H1 (cell line): Measurements from ENCODE around the gene B4GALT5. TPM values are rescaled to one million over a fixed set of nuclear protein-coding genes. Genes with fewer than 3 reads are reported as not detected.
A peak's percentile ranks its signal among the peaks of the same experiment; 100 is the strongest.

ENCODE experiments used
- CTCF ChIA-PET: fragments of 300-600 bp; sonication (Branson Sonifier 250); formaldehyde crosslinking; loops from one replicate; lab custom pipeline; 2021; ENCODE audit not compliant: partially characterized antibody; lab: Charles Lee
- POLR2A ChIA-PET: fragments of 300-600 bp; sonication (Branson Sonifier 250); formaldehyde crosslinking; loops from one replicate; lab custom pipeline; 2021; ENCODE audit warnings: inconsistent platforms; ENCODE audit not compliant: partially characterized antibody; lab: Charles Lee
- DNase-seq, 2 experiments: peaks; one replicate each; pipeline versions ENCODE4 v3.0.0 to v3.0.0-alpha.2; 2010 to 2022; ENCODE audit warnings: low spot score in 2 of 2, low read depth in 1 of 2, mixed read lengths in 1 of 2
- FAIRE-seq: peaks from 2 replicates; lab custom pipeline; 2011; peaks lifted over from hg19 to GRCh38; lab: Jason Lieb, UNC
- H2AFZ ChIP-seq: 2 replicates; pipeline ENCODE4 v1.8.1; 2012; ENCODE audit warnings: low read length, inconsistent platforms
- H2AK5ac ChIP-seq: 2 replicates; pipeline ENCODE4 v1.6.1; 2013; ENCODE audit warnings: low read depth, low read length
- H2BK120ac ChIP-seq: replicated peaks from 2 replicates; pipeline ENCODE3; 2013; ENCODE audit warnings: low read depth, low read length, inconsistent platforms
- H2BK12ac ChIP-seq: 2 replicates; pipeline ENCODE4 v1.6.1; 2013; ENCODE audit warnings: low read depth, low read length
- H2BK15ac ChIP-seq: 2 replicates; pipeline ENCODE4 v1.6.1; 2013; ENCODE audit warnings: low read length
- H2BK20ac ChIP-seq: 2 replicates; pipeline ENCODE4 v1.6.1; 2013; ENCODE audit warnings: low read length
- H2BK5ac ChIP-seq: 2 replicates; pipeline ENCODE4 v1.6.1; 2013; ENCODE audit warnings: low read depth, low read length
- H3K14ac ChIP-seq: 2 replicates; pipeline ENCODE4 v1.6.1; 2013; ENCODE audit warnings: inconsistent platforms; ENCODE audit not compliant: insufficient read length
- H3K18ac ChIP-seq: 2 replicates; pipeline ENCODE4 v1.6.1; 2013; ENCODE audit warnings: low read length; ENCODE audit errors: extremely low read depth
- H3K23ac ChIP-seq: 2 replicates; pipeline ENCODE4 v1.6.1; 2013; ENCODE audit warnings: inconsistent platforms; ENCODE audit not compliant: insufficient read length
- H3K23me2 ChIP-seq: 2 replicates; pipeline ENCODE4 v1.6.1; 2013; ENCODE audit warnings: low read depth, low read length
- H3K27ac ChIP-seq: 2 replicates; pipeline ENCODE4 v1.6.1; 2011; ENCODE audit warnings: low read depth, low read length, inconsistent platforms
- H3K27me3 ChIP-seq, 4 experiments: replicated peaks in 1 of 4; 1 replicate in 1 of 4; 2 replicates in 3 of 4; pipeline versions ENCODE4 v1.6.1 to v1.8.1; 2011 to 2013; ENCODE audit warnings: low read length in 3 of 4, mild to moderate bottlenecking in 3 of 4, inconsistent platforms in 2 of 4, mixed read lengths in 2 of 4, moderate library complexity in 1 of 4; ENCODE audit not compliant: control insufficient read depth in 3 of 4, insufficient read depth in 3 of 4; ENCODE audit errors: extremely low read depth in 1 of 4
- H3K36me3 ChIP-seq, 4 experiments: 2 replicates each; pipeline versions ENCODE4 v1.6.1 to v1.8.1; 2011 to 2013; ENCODE audit warnings: mild to moderate bottlenecking in 4 of 4, low read length in 3 of 4, moderate library complexity in 2 of 4, control low read depth in 1 of 4, inconsistent platforms in 1 of 4; ENCODE audit not compliant: insufficient read depth in 4 of 4, control insufficient read depth in 2 of 4
- H3K4ac ChIP-seq: replicated peaks from 2 replicates; pipeline ENCODE3; 2013; ENCODE audit warnings: low read length, low read depth, mixed read lengths, inconsistent platforms; ENCODE audit not compliant: insufficient read length
- H3K4me1 ChIP-seq, 4 experiments: replicated peaks in 1 of 4; 1 replicate in 1 of 4; 2 replicates in 3 of 4; pipeline versions ENCODE4 v1.6.1 to v1.8.1; 2011 to 2013; ENCODE audit warnings: low read length in 3 of 4, inconsistent platforms in 2 of 4, mixed read lengths in 1 of 4; ENCODE audit not compliant: insufficient read depth in 4 of 4, control insufficient read depth in 3 of 4
- H3K4me2 ChIP-seq, 2 experiments: 2 replicates each; pipeline versions ENCODE4 v1.6.1 to v1.8.1; 2011 to 2013; ENCODE audit warnings: low read depth in 2 of 2, low read length in 2 of 2, control low read depth in 1 of 2, inconsistent platforms in 1 of 2, mild to moderate bottlenecking in 1 of 2; ENCODE audit not compliant: insufficient read depth in 1 of 2
- H3K4me3 ChIP-seq, 4 experiments: fragments of 200-600, 300-600 bp in 1 of 4; sonication (generic), shearing (Covaris generic), sonication (Bioruptor Twin) in 1 of 4; 2 replicates each; pipeline versions ENCODE4 v1.5.1 to v1.8.1; 2011 to 2016; ENCODE audit warnings: low read length in 4 of 4, low read depth in 3 of 4, control low read depth in 2 of 4, inconsistent platforms in 2 of 4, mild to moderate bottlenecking in 2 of 4, mixed read lengths in 1 of 4, moderate library complexity in 1 of 4; ENCODE audit not compliant: insufficient read depth in 2 of 4; ENCODE audit errors: extremely low read depth in 1 of 4
- H3K56ac ChIP-seq: replicated peaks from 2 replicates; pipeline ENCODE3; 2013; ENCODE audit warnings: low read depth, mild to moderate bottlenecking, mixed read lengths, low read length, inconsistent platforms; ENCODE audit not compliant: insufficient read length
- H3K79me1 ChIP-seq: 2 replicates; pipeline ENCODE4 v1.6.1; 2013; ENCODE audit warnings: low read depth, low read length, control low read depth
- H3K79me2 ChIP-seq, 2 experiments: 2 replicates each; pipeline versions ENCODE4 v1.6.1 to v1.8.1; 2012 to 2013; ENCODE audit warnings: low read length in 2 of 2, mild to moderate bottlenecking in 2 of 2, inconsistent platforms in 1 of 2; ENCODE audit not compliant: insufficient read depth in 2 of 2, control insufficient read depth in 1 of 2
- H3K9ac ChIP-seq, 4 experiments: replicated peaks in 1 of 4; 1 replicate in 1 of 4; 2 replicates in 3 of 4; pipeline versions ENCODE4 v1.6.1 to v1.8.1; 2011 to 2013; ENCODE audit warnings: low read depth in 3 of 4, low read length in 3 of 4, control low read depth in 2 of 4, mild to moderate bottlenecking in 2 of 4, moderate library complexity in 2 of 4, inconsistent platforms in 1 of 4; ENCODE audit errors: extremely low read depth in 1 of 4
- H3K9me3 ChIP-seq, 2 experiments: 2 replicates each; pipeline versions ENCODE4 v1.6.1 to v1.8.1; 2012 to 2013; ENCODE audit warnings: mild to moderate bottlenecking in 2 of 2, moderate library complexity in 2 of 2, control low read depth in 1 of 2, inconsistent platforms in 1 of 2, low read depth in 1 of 2, low read length in 1 of 2, mixed read lengths in 1 of 2; ENCODE audit not compliant: insufficient read depth in 2 of 2
- H4K20me1 ChIP-seq, 2 experiments: replicated peaks in 1 of 2; 2 replicates each; pipeline versions ENCODE3 to v1.8.1; 2011 to 2013; ENCODE audit warnings: inconsistent platforms in 2 of 2, low read length in 2 of 2, mild to moderate bottlenecking in 1 of 2; ENCODE audit not compliant: insufficient read depth in 2 of 2, control insufficient read depth in 1 of 2
- H4K5ac ChIP-seq: 2 replicates; pipeline ENCODE4 v1.6.1; 2013; ENCODE audit warnings: low read length, low read depth, mixed read lengths, inconsistent platforms; ENCODE audit not compliant: insufficient read length
- H4K8ac ChIP-seq: 2 replicates; pipeline ENCODE4 v1.8.0; 2013; ENCODE audit warnings: mild to moderate bottlenecking, moderate library complexity, low read length, inconsistent platforms; ENCODE audit not compliant: insufficient read depth; ENCODE audit errors: extremely low read depth
- H4K91ac ChIP-seq: replicated peaks from 2 replicates; pipeline ENCODE3; 2013; ENCODE audit warnings: low read length, mixed read lengths, inconsistent platforms; ENCODE audit not compliant: insufficient read length
- HDAC6 ChIP-seq: IDR thresholded peaks from one replicate; pipeline ENCODE4 v1.7.1; 2012; ENCODE audit warnings: low read depth, mild to moderate bottlenecking, inconsistent platforms, low read length, moderate library complexity
- KDM1A ChIP-seq: fragments of 200-600, 300-600 bp; sonication (generic); IDR thresholded peaks from 2 replicates; pipeline ENCODE4 v1.7.1; 2016; ENCODE audit warnings: mild to moderate bottlenecking, low read length, borderline replicate concordance
- whole genome bisulfite sequencing, 2 experiments: shearing (Covaris generic) in 1 of 2; methylation state at CpG; one replicate each; pipeline versions ENCODE4 v1.1.6 to v1.1.7; 2013 to 2015; ENCODE audit warnings: low lambda C conversion rate in 2 of 2, mixed read lengths in 2 of 2, inconsistent platforms in 1 of 2, low coverage in 1 of 2, missing lambda C conversion rate in 1 of 2; ENCODE audit not compliant: insufficient replicate concordance in 2 of 2, insufficient coverage in 1 of 2, insufficient read length in 1 of 2; ENCODE audit errors: extremely low coverage in 1 of 2, missing lambda C conversion rate in 1 of 2; 5-methylcytosine and 5-hydroxymethylcytosine counted together
- polyA plus RNA-seq, 7 experiments: library from polyadenylated mRNA; depleted of rRNA in 3 of 7; stranded (reverse) in 5 of 7; unstranded in 2 of 7; fragments of >200 nt in 5 of 7; fragments of 200-250 nt in 2 of 7; gene quantifications; 1 replicate in 5 of 7; 2 replicates in 1 of 7; 4 replicates in 1 of 7; pipeline versions ENCODE4 v1.2.1 to v1.2.3, GENCODE V29; 2011 to 2013; ENCODE audit warnings: missing spikeins in 2 of 7, mixed read lengths in 2 of 7
- total RNA-seq: library from RNA; stranded (reverse); fragmentation: NEBNext Ultra II Directional; extraction: Animal tissue kit (Norgen Biotek cat#: 25700); gene quantifications from 2 replicates; pipeline ENCODE4 v1.2.1, GENCODE V29; 2021

Gene B4GALT5
- total and polyA plus RNA-seq, 2 of the 8 experiments (the other 6 are each of a cell fraction or from before 2014, with no cell fraction given), result 46.5 to 75.4 TPM

GRCh38 chr20:49599746-49600113, 113.9 kb downstream of the B4GALT5 start:
- no peak overlapping the region for H3K56ac ChIP-seq
- no peak overlapping the region for H3K18ac ChIP-seq
- no peak overlapping the region for H2BK12ac ChIP-seq
- no peak overlapping the region for H2BK20ac ChIP-seq
- no peak overlapping the region for H3K4me2 ChIP-seq
- WGBS, 2 experiments, result 89% methylated on average over 4 of the region's 4 CpGs; no CpG with 5 or more reads in 1 of the 2 experiments
- H3K27me3 ChIP-seq, result no peaks in the 10 kb centered on the region
- no peaks in the 10 kb centered on the region for H3K79me2 ChIP-seq
- H4K20me1 ChIP-seq, result no peaks in the 10 kb centered on the region
- H3K23ac ChIP-seq, result no peak overlapping the region
- no peaks in the 10 kb centered on the region for H3K79me1 ChIP-seq
- no peak overlapping the region for H4K5ac ChIP-seq
- no peak for FAIRE-seq
- ChIA-PET POLR2A (no interaction called here), CTCF (interaction anchor here (0.6 to 23.7 kb wide), 3 partner anchors 10 to 491 kb away, joined by 5 to 665 read pairs (median 16); no protein-coding TSS in a partner anchor)
- no peaks in the 10 kb centered on the region for H3K36me3 ChIP-seq
- H2BK5ac ChIP-seq, result no peak overlapping the region
- H3K23me2 ChIP-seq, result no peaks in the 10 kb centered on the region
- H2BK15ac ChIP-seq, result no peak overlapping the region
- H3K14ac ChIP-seq, result no peak overlapping the region
- H2AFZ ChIP-seq, result no peak overlapping the region
- H2AK5ac ChIP-seq, result no peak overlapping the region
- no peaks in the 10 kb centered on the region; a peak in 1 of 7 replicates for H3K4me1 ChIP-seq
- H3K9me3 ChIP-seq, result no peaks in the 10 kb centered on the region
- no peak overlapping the region for H4K91ac ChIP-seq
- DNase-seq, result no peak
- no peak overlapping the region for H4K8ac ChIP-seq
- no peak overlapping the region for H3K27ac ChIP-seq
- H3K4ac ChIP-seq, result no peak overlapping the region
- H3K9ac ChIP-seq, result no peak overlapping the region
- no peak overlapping the region for H2BK120ac ChIP-seq
- TF ChIP-seq KDM1A (peak; percentile 52; the same call in 1 of the 2 replicates), HDAC6 (no peak)
- no peak overlapping the region for H3K4me3 ChIP-seq
